ENCODE measurements around the gene CLCA1. TPM values are rescaled to one million over a fixed set of nuclear protein-coding genes. Genes with fewer than 3 reads are reported as not detected.

Gene CLCA1, protein sequence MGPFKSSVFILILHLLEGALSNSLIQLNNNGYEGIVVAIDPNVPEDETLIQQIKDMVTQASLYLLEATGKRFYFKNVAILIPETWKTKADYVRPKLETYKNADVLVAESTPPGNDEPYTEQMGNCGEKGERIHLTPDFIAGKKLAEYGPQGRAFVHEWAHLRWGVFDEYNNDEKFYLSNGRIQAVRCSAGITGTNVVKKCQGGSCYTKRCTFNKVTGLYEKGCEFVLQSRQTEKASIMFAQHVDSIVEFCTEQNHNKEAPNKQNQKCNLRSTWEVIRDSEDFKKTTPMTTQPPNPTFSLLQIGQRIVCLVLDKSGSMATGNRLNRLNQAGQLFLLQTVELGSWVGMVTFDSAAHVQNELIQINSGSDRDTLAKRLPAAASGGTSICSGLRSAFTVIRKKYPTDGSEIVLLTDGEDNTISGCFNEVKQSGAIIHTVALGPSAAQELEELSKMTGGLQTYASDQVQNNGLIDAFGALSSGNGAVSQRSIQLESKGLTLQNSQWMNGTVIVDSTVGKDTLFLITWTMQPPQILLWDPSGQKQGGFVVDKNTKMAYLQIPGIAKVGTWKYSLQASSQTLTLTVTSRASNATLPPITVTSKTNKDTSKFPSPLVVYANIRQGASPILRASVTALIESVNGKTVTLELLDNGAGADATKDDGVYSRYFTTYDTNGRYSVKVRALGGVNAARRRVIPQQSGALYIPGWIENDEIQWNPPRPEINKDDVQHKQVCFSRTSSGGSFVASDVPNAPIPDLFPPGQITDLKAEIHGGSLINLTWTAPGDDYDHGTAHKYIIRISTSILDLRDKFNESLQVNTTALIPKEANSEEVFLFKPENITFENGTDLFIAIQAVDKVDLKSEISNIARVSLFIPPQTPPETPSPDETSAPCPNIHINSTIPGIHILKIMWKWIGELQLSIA
- polyA plus RNA-seq (ENCODE audit: insufficient read length in 4 of 4), result not detected

DNA sequence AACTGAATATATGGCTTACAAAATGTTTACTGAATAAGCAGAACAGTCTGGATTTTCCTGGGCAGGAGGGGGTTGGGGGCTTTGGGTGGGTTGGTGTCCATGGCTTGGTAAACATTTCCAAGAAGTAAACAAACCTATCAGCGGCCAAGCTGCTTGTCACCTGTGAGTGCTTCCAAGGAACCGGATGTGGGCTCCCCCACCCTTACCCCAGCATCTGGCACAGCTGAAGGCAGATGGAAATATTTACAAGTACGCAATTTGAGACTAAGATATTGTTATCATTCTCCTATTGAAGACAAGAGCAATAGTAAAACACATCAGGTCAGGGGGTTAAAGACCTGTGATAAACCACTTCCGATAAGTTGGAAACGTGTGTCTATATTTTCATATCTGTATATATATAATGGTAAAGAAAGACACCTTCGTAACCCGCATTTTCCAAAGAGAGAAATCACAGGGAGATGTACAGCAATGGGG, at the start of gene CLCA1:
Gene CLCA1 (plus strand): TSS at position 427 of the 477 bp plus-strand sequence. CDS start 45 bp downstream, at position 472.
- DNase-seq (ENCODE audit: low read depth in 4 of 4, low spot score in 3 of 4), result no peak

DNA sequence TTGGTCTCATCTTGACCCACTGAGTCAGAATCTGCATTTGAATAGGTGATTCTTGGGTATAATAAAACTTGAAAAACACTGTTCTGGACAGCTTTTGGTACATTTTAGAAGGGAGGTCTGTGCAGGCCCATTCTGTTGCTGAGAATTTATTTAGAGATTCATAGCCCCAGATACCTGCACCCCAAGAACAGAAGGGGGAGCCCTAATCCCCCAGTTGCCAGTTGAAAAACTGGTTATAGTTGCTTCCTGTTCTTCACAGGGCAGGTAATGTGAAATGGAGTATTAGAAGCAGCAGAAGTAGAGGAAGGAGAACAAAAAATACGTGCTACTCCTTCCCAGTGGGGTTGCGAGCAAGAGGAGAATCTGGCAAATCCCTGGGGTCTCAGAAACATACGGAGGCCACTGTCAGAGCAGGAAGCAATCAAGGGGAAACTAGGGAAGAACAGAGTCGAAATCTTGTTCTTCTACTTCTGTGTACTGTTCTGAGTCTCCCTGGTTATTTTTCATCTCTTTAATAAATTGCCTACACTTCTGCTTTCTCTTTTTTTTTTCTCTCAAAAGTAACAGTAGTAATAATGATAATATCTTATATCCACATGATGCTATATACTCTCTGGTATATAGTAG, 49.3 kb upstream of the CLCA1 start:
- DNase-seq (ENCODE audit: low read depth in 4 of 4, low spot score in 3 of 4), result no peak

DNA sequence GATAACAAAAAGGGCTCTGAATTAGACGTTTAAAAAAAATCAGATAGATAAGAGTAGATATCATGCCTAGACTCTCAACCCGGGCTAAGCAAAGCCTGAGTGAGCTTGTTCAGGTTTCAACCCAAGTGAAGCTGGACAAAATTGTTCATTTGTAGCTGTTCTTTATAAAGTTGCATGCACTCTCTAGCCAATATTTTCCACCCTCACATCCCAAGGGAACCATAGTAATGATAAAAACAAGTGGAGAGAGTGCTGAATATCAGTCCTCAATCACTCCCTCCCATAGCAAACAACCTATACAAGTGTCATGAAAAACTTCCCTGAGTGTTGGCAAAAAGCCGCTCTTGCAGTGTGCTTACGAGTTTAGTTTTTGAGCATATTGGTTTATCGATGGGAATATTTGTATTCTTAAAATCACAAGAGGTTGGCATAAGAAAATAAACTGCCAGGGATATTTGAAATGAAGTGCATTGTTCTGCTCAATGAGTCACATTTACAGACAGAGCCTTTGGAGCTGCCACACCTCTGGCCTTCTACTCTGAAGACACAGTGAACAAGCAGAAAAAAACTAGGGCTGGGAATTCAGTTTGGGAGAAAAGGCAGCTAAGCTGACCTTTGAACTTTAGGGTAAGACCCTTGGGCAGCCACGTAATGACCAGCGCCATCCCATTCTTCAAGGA, 47.0 kb upstream of the CLCA1 start:
- DNase-seq (ENCODE audit: low read depth in 4 of 4, low spot score in 3 of 4), result no peak

DNA sequence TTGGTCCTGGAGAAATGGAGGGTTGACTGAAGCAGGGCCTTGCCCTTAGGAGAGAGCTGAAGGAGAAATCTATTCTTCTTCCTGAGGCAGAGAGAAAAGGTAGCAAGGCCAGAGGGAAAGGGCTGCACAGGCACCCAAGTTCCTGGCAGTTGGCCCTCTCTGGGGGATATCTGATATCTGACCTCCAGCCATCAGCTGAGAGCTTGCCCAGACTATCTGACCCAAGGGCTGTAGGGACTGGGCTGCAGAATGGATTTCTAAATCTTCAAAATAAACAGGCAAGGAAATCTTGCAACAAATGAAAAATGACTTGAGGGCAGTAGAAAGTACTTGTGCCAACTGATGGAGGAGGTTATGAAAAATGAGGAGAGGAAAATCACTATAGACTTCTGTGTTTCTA, 45.3 kb upstream of the CLCA1 start:
- DNase-seq (ENCODE audit: low read depth in 4 of 4, low spot score in 3 of 4), result no peak

DNA sequence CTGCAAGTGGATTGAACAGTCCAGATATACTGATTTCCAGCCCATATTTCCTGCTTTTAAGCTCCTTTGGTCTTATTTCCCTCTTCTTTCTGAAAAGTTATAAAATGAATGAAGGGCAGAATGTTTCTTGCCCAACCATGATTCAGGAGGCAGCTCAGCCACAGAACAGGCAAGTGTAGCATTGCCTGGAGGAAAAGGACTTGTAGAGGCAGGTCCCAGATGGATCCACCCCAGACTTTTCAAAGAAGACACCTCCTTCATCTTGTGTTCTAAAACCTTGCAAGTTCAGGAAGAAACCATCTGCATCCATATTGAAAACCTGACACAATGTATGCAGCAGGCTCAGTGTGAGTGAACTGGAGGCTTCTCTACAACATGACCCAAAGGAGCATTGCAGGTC, 44.9 kb upstream of the CLCA1 start, which contains the start of gene CLCA2:
Gene CLCA2 (plus strand): TSS at position 299 of the 400 bp plus-strand sequence. CDS start 77 bp downstream, at position 376.
- DNase-seq (ENCODE audit: low read depth in 4 of 4, low spot score in 3 of 4), result no peak

DNA sequence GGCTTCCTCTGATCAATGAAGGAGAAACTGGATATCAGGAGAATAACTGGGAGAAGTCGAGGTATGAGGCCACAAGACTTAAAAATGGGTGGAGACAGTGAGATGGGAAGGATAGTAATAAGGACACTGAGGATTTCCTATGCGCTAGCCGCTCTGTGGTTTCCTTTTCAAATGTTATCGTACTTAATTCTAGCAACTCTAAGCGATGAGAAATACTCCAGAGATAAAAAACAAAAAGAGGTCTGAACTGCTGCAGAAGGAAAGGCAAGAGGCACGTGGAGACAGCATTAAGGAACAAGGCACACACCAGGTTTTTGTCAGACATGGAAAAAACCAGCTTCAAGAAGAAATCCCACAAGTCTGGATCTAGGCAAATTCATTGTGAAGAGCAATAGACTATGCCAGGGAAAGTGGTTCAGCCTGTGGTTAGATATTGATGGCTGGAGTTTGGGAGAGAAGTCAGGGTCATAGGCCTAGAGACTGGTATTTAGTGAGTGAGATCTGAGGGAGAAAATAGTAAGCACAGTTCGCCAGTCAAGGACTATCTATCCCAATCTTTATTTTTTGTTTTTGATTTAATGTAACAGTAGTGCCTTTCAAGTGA, 39.5 kb upstream of the CLCA1 start:
- no peak for DNase-seq (ENCODE audit: low read depth in 4 of 4, low spot score in 3 of 4)

DNA sequence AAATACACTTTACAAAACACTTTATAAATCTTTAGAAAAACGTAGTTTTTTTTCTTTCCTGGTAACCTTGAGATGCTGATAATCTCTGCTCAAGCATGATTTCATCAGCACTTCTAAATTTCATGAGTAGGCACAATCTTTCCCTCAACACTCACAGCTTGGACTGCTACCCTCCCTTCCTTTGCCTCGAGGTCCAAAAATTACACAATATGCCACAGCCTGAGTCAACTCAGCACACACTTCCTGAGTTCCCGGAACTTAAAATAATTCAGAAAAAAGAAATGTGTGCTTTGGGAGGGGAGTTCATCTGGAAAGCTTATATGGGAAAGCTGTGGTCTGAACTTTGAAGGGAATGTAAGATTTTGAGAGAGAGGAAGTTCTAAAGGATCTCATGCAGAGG, 38.9 kb upstream of the CLCA1 start:
- DNase-seq (ENCODE audit: low read depth in 4 of 4, low spot score in 3 of 4), result peak in 1 of 4 donors; percentile 5

DNA sequence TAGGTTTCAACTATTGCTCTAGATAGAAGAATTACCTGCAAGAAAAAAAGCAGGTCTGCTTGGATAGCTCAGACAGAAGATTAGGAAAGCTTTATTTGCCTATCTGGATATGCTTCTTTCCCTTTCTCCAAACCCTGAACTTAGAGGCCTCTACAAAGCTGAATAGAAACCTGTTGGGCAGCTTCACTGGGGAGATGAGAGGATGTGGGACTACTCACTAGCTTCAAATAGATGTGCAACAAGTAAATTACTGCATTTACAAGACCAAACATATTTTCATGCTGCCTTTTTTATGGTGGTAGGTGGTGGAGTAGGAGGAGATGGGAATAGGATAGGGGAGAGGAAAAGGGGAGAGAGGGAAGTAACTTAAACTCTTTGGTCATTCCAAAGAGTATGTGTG, 38.4 kb upstream of the CLCA1 start:
- DNase-seq (ENCODE audit: low read depth in 4 of 4, low spot score in 3 of 4), result no peak

DNA sequence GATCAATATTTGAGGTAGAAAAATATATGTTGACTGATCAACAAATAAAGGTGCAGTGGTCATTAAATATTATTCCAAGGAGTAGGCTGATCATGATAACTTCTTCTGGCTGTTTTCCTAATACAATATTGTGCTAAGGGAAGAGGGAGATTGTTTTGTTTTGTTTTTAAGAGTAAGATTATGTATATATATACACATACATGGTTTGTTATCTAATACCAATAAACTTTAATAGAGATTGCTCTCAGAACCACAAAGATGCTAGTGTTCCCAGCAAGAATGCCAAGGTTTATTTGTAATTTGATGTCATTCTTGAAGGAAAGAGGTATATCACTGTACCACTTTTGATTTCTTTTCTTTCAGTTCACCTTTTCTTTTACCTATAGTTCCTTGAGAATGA, 34.7 kb upstream of the CLCA1 start:
- no peak for DNase-seq (ENCODE audit: low read depth in 4 of 4, low spot score in 3 of 4)

DNA sequence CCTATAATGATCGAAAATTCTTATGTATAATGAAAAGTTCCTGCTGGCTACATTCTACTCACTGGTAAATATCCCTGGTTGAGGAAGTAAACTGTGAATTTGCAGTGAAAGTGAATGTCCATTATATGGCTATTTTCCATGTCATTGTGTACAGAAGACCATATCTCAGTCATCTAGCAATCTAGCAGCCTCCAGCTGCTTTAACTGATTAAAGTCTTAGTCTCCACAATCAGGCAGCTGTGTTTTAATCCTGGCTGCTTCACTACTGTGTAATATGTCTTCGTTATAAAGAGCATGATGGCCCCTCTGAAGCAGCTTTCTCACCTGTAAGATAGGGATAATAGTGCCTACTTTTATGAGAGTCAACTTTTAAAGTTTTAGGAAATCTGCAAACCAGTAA, 33.4 kb upstream of the CLCA1 start:
- DNase-seq (ENCODE audit: low read depth in 4 of 4, low spot score in 3 of 4), result no peak

DNA sequence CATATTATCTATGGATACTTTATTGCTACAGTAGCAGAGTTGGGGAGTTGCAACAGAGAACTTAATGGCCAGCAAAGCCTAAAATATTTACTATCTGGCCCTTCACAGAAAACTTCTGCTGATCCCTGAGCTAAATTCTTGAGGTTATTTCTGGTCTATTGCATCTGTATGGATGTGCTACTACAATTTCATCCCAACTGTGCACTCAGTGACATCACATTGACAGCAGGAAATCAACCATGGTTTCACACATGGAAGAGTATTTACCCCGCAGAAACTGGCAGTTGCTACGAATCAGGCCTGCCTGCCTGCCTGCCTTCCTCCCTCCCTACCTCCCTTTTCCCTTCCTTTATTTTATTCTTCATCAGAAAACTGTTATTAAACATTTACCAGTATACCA, 32.7 kb upstream of the CLCA1 start:
- no peak for DNase-seq (ENCODE audit: low read depth in 4 of 4, low spot score in 3 of 4)

DNA sequence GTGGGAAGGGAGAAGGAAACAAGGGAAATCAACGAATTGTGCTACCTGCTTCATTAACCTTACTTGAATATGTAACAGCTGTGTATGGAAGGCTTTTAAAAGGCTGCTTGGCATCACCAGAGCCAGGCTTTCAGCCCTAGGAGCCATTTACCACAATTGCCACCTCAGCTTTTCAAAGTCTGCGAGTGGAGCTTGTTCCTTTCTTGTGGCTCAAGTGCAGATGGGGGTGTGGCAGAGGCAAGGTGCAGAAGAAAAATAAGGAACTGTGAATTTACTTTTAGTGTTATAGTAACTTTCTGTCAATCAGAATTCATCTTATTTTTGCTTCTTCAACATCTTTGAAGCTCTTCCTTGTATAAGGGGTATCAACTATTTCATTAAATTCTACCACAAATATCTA, 27.1 kb upstream of the CLCA1 start:
- DNase-seq (ENCODE audit: low read depth in 4 of 4, low spot score in 3 of 4), result no peak

DNA sequence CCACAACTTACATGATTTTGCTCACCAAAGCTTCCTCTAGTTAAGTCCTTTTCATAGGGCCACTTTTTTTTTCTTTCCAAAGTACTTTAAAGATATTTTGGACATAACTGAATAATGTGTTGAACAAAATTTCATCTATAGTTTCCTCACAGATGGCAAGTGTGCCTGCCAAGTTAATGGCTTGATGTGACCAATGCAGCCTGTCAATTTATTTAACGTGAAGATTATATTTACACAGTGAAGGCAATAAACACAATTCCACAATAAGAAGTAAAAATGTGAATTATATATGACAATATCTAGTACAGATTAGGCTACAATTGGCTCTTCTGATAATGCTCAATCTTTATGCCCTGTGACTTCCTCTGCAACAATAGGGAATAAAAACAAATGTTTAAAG, 26.7 kb upstream of the CLCA1 start:
- DNase-seq (ENCODE audit: low read depth in 4 of 4, low spot score in 3 of 4), result no peak

DNA sequence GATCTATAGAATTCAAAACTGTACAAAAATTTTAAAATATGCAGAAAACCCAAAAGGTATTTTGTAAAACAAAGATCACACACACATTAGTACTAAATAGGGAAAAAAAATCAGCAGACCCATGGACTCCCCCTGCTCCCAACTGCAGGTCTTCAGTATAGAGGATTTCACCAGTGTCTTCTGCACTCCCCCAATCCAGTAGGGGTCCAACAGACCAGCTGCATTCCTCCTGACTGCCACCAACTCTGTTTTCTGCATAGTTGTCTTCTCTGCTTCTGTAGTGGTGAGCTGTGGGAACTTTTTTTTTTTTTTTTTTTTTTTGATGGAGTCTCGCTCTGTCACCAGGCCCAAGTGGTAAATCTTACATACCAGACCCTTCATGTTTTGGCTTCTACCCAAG, 22.8 kb upstream of the CLCA1 start:
- no peak for DNase-seq (ENCODE audit: low read depth in 4 of 4, low spot score in 3 of 4)

DNA sequence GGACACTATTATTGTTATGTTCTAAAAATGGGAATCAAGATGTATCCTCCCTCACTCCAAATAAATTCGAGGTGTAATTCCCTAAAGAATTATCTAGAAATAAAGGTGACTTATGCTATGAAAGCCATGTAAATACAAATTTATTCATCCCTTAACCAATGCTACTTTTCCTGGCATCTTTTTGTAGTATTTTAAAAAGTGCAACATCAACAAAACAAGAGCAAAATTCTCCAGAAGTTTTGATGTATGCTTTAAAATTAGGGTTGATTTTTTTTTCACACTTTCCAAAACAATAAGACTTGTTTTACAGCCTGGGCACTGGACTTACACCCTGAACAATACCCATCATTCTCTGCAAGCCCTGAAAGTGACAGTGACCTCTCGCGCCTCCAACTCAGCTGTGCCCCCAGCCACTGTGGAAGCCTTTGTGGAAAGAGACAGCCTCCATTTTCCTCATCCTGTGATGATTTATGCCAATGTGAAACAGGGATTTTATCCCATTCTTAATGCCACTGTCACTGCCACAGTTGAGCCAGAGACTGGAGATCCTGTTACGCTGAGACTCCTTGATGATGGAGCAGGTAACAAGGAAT, 21.4 kb upstream of the CLCA1 start:
- no peak for DNase-seq (ENCODE audit: low read depth in 4 of 4, low spot score in 3 of 4)

DNA sequence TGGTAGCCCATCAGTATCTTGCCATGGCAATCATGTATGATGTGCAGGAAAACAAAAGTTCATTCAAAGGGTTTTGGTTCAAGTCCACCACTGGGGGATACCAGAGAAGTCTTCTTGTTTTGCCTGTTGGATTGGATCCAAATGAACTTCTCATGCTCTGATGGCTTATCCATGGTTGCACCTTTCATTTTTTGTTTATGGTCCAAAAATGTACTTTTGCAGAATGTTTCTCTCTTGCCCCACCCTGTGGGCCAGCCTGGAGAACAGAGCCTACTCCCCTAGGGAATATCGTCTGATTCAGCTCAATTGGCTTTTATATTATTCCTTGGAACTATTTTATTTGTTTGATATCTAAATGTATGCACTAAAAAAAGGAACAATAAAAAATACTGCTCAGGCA, 20.1 kb upstream of the CLCA1 start:
- no peak for DNase-seq (ENCODE audit: low read depth in 4 of 4, low spot score in 3 of 4)

DNA sequence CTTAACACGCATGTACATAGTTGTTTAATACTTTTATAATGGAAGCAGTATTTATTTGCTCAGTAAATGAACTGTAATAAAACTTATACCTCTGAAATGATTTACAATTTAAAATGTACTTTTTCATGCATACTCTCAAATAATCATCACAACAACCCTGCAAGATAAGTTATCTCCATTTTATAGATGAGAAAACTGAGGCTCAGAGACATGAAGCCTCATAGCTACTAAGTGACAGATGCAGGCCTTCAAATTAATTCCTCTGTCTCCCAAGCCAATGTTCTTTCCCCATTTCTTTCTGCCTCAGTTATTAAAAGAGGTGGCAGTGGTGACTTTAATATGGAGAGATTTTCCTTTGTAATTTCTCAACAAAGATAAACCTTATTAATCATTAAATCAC, 19.6 kb upstream of the CLCA1 start:
- DNase-seq (ENCODE audit: low read depth in 4 of 4, low spot score in 3 of 4), result no peak

DNA sequence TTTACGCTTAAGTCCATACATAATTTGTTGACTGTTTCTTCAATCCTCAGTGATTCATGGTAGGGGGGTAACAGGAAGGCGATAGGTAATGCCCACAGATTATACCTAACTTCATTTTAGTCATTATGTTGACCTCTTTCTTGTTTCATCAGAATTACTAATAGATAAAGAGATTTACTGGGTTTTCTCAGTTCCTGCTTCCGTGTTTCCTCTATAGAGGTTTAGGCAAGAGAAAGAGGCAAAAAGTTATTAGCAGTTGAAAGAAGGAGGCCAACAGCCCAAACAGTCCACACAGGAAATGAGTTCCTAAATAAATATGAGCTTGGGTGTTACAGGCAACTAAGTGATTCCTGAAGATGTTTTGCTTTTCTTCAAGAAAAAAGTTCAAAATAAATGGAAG, 17.9 kb upstream of the CLCA1 start:
- DNase-seq (ENCODE audit: low read depth in 4 of 4, low spot score in 3 of 4), result no peak

DNA sequence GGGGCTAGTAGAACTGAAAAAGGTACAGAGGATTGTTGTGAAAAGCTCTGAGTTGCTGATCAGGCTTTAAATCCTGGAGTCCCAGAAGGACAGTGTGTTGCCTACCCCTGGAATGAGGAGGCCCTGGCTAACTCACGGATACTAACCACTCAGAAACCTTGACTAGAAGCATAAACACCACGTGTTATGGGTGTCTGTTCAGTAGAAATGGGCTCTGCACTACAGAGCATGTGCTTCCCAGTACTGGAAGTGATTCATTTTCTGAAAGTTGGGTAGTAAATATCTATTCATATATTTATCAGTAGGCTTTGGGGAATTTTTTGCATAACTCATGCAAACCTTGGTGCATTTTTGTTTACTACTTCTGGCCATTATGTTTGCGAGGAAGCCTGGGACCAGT, 15.1 kb upstream of the CLCA1 start:
- no peak for DNase-seq (ENCODE audit: low read depth in 4 of 4, low spot score in 3 of 4)

DNA sequence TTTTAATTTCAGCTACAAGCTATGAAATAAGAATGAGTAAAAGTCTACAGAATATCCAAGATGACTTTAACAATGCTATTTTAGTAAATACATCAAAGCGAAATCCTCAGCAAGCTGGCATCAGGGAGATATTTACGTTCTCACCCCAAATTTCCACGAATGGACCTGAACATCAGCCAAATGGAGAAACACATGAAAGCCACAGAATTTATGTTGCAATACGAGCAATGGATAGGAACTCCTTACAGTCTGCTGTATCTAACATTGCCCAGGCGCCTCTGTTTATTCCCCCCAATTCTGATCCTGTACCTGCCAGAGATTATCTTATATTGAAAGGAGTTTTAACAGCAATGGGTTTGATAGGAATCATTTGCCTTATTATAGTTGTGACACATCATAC, 13.7 kb upstream of the CLCA1 start:
- no peak for DNase-seq (ENCODE audit: low read depth in 4 of 4, low spot score in 3 of 4)

All from left renal pelvis (tissue), 4 donors.